OCI-LY7 (cell line): ENCODE results near the gene CRNN. TPM values are rescaled to one million over a fixed set of nuclear protein-coding genes. Genes with fewer than 3 reads are reported as not detected.

Source experiments
- Bru-seq: library from RNA; stranded (reverse); fragments of 400-500 nt; gene quantifications from one replicate; lab custom pipeline; 2021; lab: Mats Ljungman, UMichigan
- BruChase-seq, 2 experiments: library from RNA; stranded (reverse); fragments of 400-500 nt; gene quantifications; one replicate each; lab custom pipeline; 2021; lab: Mats Ljungman, UMichigan
- BruUV-seq: library from RNA; stranded (reverse); fragments of 400-500 nt; replicated peaks from 2 replicates; lab custom pipeline; 2021; lab: Mats Ljungman, UMichigan
- CTCF ChIA-PET: fragments of 300-600 bp; sonication (Branson Sonifier 250); formaldehyde crosslinking; loops from one replicate; lab custom pipeline; 2022; ENCODE audit warnings: antibody characterized with exemption; ENCODE audit not compliant: unreplicated experiment; lab: Charles Lee
- POLR2A ChIA-PET: fragments of 300-600 bp; sonication (Branson Sonifier 250); formaldehyde crosslinking; loops from one replicate; lab custom pipeline; 2022; ENCODE audit warnings: antibody characterized with exemption; lab: Charles Lee
- DNase-seq: peaks from one replicate; pipeline ENCODE4 v3.0.0-alpha.2; 2015; ENCODE audit warnings: low spot score
- H2AFZ ChIP-seq: fragments of 200-600 bp; sonication (generic), shearing (Covaris generic); 2 replicates; pipeline ENCODE4 v1.6.1; 2014; ENCODE audit warnings: mild to moderate bottlenecking, antibody characterized with exemption, low read length, moderate library complexity
- H3K27ac ChIP-seq: fragments of 200-600 bp; sonication (generic); 2 replicates; pipeline ENCODE4 v1.5.1; 2014; ENCODE audit warnings: mixed run types, low read depth, mild to moderate bottlenecking, moderate library complexity, low read length, inconsistent platforms; ENCODE audit not compliant: poor library complexity, severe bottlenecking
- H3K36me3 ChIP-seq: fragments of 200-600 bp; sonication (generic); 2 replicates; pipeline ENCODE4 v1.6.1; 2014; ENCODE audit warnings: mild to moderate bottlenecking, antibody characterized with exemption, low read length, moderate library complexity, mixed read lengths; ENCODE audit not compliant: insufficient read depth
- H3K4me1 ChIP-seq: fragments of 200-600 bp; sonication (generic); 2 replicates; pipeline ENCODE4 v1.5.1; 2014; ENCODE audit warnings: mild to moderate bottlenecking, low read length; ENCODE audit not compliant: insufficient read depth, poor library complexity, severe bottlenecking
- H3K4me2 ChIP-seq: fragments of 200-600 bp; sonication (generic); 2 replicates; pipeline ENCODE4 v1.6.1; 2014; ENCODE audit warnings: mild to moderate bottlenecking, low read length
- H3K4me3 ChIP-seq: fragments of 200-600 bp; sonication (generic); 2 replicates; pipeline ENCODE4 v1.5.1; 2014; ENCODE audit warnings: mild to moderate bottlenecking, low read depth, low read length; ENCODE audit not compliant: poor library complexity, severe bottlenecking
- H3K79me2 ChIP-seq: fragments of 200-600 bp; sonication (generic); 2 replicates; pipeline ENCODE4 v1.6.1; 2016; ENCODE audit warnings: low read depth, mild to moderate bottlenecking, low read length, moderate library complexity, mixed read lengths; ENCODE audit not compliant: insufficient read depth
- H3K9me2 ChIP-seq: fragments of 200-600 bp; sonication (generic); 2 replicates; pipeline ENCODE4 v1.6.1; 2016; ENCODE audit warnings: mild to moderate bottlenecking, low read length, mixed read lengths; ENCODE audit not compliant: insufficient read depth
- H3K9me3 ChIP-seq: fragments of 200-600 bp; sonication (generic); 2 replicates; pipeline ENCODE4 v1.6.1; 2014; ENCODE audit warnings: mild to moderate bottlenecking, mixed run types, low read length, mixed read lengths
- H4K20me1 ChIP-seq: fragments of 200-600 bp; sonication (generic); 2 replicates; pipeline ENCODE4 v1.6.1; 2014; ENCODE audit warnings: mild to moderate bottlenecking, antibody characterized with exemption, low read length, moderate library complexity, mixed read lengths; ENCODE audit not compliant: insufficient read depth
- CTCF ChIP-seq: fragments of 200-600 bp; sonication (generic); conservative IDR thresholded peaks from 2 replicates; pipeline ENCODE4 v1.5.1; 2014; ENCODE audit warnings: mild to moderate bottlenecking, antibody characterized with exemption, low read length, moderate library complexity, mixed read lengths
- EZH2phosphoT487 ChIP-seq: fragments of 200-600 bp; sonication (generic); IDR thresholded peaks from 2 replicates; pipeline ENCODE4 v1.6.1; 2018; ENCODE audit warnings: low read depth, borderline replicate concordance, mild to moderate bottlenecking, mixed run types, antibody characterized with exemption, low read length, moderate library complexity, mixed read lengths
- intact Hi-C: fragments of 100-400 bp; cut with micrococcal nuclease; formaldehyde crosslinking; loops from one replicate; pipeline ENCODE4 v1.10.0; 2022; ENCODE audit not compliant: unreplicated experiment
- long read RNA-seq: library from polyadenylated mRNA; stranded (forward); transcript quantifications from one replicate; pipeline ENCODE4 v2.0.0, GENCODE V29; 2022
- total RNA-seq, 2 experiments: library from RNA; depleted of rRNA in 1 of 2; stranded (reverse); fragments of >200 nt in 1 of 2; shearing (Covaris generic) in 1 of 2; gene quantifications; 2 replicates each; pipeline ENCODE4 v1.2.3, GENCODE V29; 2014 to 2022

The CRNN gene
- not detected in 2 replicates for total RNA-seq (2014; rRNA removed; shearing (Covaris generic))
- total RNA-seq (2022) = not detected in 2 replicates
- not detected for Bru-seq, nascent RNA
- BruChase-seq, experiment 1, labeled RNA remaining after a 6-hour chase = not detected
- BruChase-seq, experiment 2, labeled RNA remaining after a 2-hour chase = not detected
- long read RNA-seq = 0 reads

GRCh38 chr1:152413909-152414308 is at the start of gene CRNN:
Gene CRNN, minus strand, starts transcription at chr1:152414263. Its CDS starts 2,030 bp downstream, at chr1:152412233.
- no peaks in the 10 kb centered on the region for H3K36me3 ChIP-seq
- H2AFZ ChIP-seq = no peak within 1 kb of the TSS
- H3K9me2 ChIP-seq = no peaks in the 10 kb centered on the region
- no peak for DNase-seq
- ChIA-PET CTCF (no interaction called here), POLR2A (no interaction called here)
- no peaks in the 10 kb centered on the region for H4K20me1 ChIP-seq
- no peak within 1 kb of the TSS for H3K4me3 ChIP-seq
- H3K9me3 ChIP-seq = no peaks in the 10 kb centered on the region
- H3K4me1 ChIP-seq = no peaks in the 10 kb centered on the region
- no TSS peak for BruUV-seq
- TF ChIP-seq EZH2phosphoT487 = no peak
- no peak for TF ChIP-seq CTCF
- H3K79me2 ChIP-seq = no peaks in the 10 kb centered on the region
- no peak within 1 kb of the TSS for H3K4me2 ChIP-seq
- intact Hi-C loops = no loop called here
- H3K27ac ChIP-seq = no peak within 1 kb of the TSS

GRCh38 chr1:152462636-152463035 is 48.6 kb upstream of the CRNN start:
- H4K20me1 ChIP-seq = no peaks in the 10 kb centered on the region
- intact Hi-C loops = no loop called here
- BruUV-seq = no TSS peak
- CTCF ChIA-PET = no interaction called here
- no peaks in the 10 kb centered on the region for H3K79me2 ChIP-seq
- H3K4me2 ChIP-seq = no peak overlapping the region
- H3K4me1 ChIP-seq = peaks cover 5% of the 10 kb centered on the region
- no peaks in the 10 kb centered on the region for H3K9me2 ChIP-seq
- POLR2A ChIA-PET = interaction anchor here (0.7 kb wide), 1 partner anchor 21 kb away, joined by 5 read pairs; no protein-coding TSS in a partner anchor
- no peaks in the 10 kb centered on the region for H3K36me3 ChIP-seq
- TF ChIP-seq EZH2phosphoT487 (no peak), CTCF (no peak)
- H2AFZ ChIP-seq = no peak overlapping the region
- H3K4me3 ChIP-seq = no peak overlapping the region
- H3K9me3 ChIP-seq = peaks cover 7% of the 10 kb centered on the region; the same call in 1 of the 2 replicates
- DNase-seq = no peak
- H3K27ac ChIP-seq = no peak overlapping the region

GRCh38 chr1:152461544-152461943 is 47.5 kb upstream of the CRNN start:
- Histone ChIP-seq H3K4me3 (no peak overlapping the region), H3K79me2 (no peaks in the 10 kb centered on the region), H3K36me3 (no peaks in the 10 kb centered on the region), H3K4me2 (no peak overlapping the region), H2AFZ (no peak overlapping the region), H3K27ac (no peak overlapping the region), H4K20me1 (no peaks in the 10 kb centered on the region), H3K4me1 (peaks cover 5% of the 10 kb centered on the region), H3K9me2 (no peaks in the 10 kb centered on the region), H3K9me3 (peaks cover 7% of the 10 kb centered on the region; the same call in 1 of the 2 replicates)
- TF ChIP-seq CTCF (peak; percentile 72), EZH2phosphoT487 (no peak)
- intact Hi-C loops = no loop called here
- ChIA-PET POLR2A (no interaction called here), CTCF (no interaction called here)
- DNase-seq = peak; percentile 65
- no TSS peak for BruUV-seq
